DOHH2 (cell line): Measurements from ENCODE around the gene GMDS.

ENCODE experiments used
- H3F3A ChIP-seq: fragments of 200-600 bp; sonication (generic), shearing (Covaris generic); 2 replicates; pipeline ENCODE4 v1.6.0; 2016; ENCODE audit warnings: antibody characterized with exemption, mild to moderate bottlenecking; ENCODE audit not compliant: control insufficient read depth, insufficient read depth
- H3K27ac ChIP-seq: fragments of 200-600 bp; sonication (generic); 2 replicates; pipeline ENCODE4 v1.5.1; 2014; ENCODE audit warnings: low read depth, mild to moderate bottlenecking, low read length, moderate library complexity
- H3K27me3 ChIP-seq: fragments of 200-600 bp; sonication (generic); 2 replicates; pipeline ENCODE4 v1.6.1; 2014; ENCODE audit warnings: mild to moderate bottlenecking, low read length, mixed read lengths; ENCODE audit not compliant: control insufficient read depth
- H3K36me3 ChIP-seq: fragments of 200-600 bp; sonication (generic); 2 replicates; pipeline ENCODE4 v1.6.1; 2014; ENCODE audit warnings: mild to moderate bottlenecking, low read length, moderate library complexity, mixed read lengths; ENCODE audit not compliant: control insufficient read depth
- H3K4me1 ChIP-seq: fragments of 200-600 bp; sonication (generic); 2 replicates; pipeline ENCODE4 v1.6.1; 2014; ENCODE audit warnings: mild to moderate bottlenecking, low read length, mixed read lengths; ENCODE audit not compliant: control insufficient read depth
- H3K4me2 ChIP-seq: fragments of 200-600 bp; sonication (generic); 2 replicates; pipeline ENCODE4 v1.6.0; 2014; ENCODE audit warnings: mild to moderate bottlenecking, low read length, moderate library complexity
- H3K4me3 ChIP-seq: fragments of 200-600 bp; sonication (generic); 2 replicates; pipeline ENCODE4 v1.5.1; 2014; ENCODE audit warnings: mild to moderate bottlenecking, low read length, mixed read lengths
- H3K79me2 ChIP-seq: fragments of 200-600 bp; sonication (generic); 2 replicates; pipeline ENCODE4 v1.6.1; 2014; ENCODE audit warnings: mild to moderate bottlenecking, low read length, mixed read lengths; ENCODE audit not compliant: control insufficient read depth
- H3K9me2 ChIP-seq: fragments of 200-600 bp; sonication (generic); replicated peaks from 2 replicates; pipeline ENCODE4 v1.6.1; 2014; ENCODE audit warnings: mild to moderate bottlenecking, low read length, mixed read lengths; ENCODE audit not compliant: control insufficient read depth
- H3K9me3 ChIP-seq: fragments of 200-600 bp; sonication (generic); 2 replicates; pipeline ENCODE4 v1.6.1; 2014; ENCODE audit warnings: antibody characterized with exemption, low read length, mixed read lengths; ENCODE audit not compliant: control insufficient read depth, insufficient read depth
- H4K20me1 ChIP-seq: fragments of 200-600 bp; sonication (generic); 2 replicates; pipeline ENCODE4 v1.6.0; 2014; ENCODE audit warnings: low read depth, mild to moderate bottlenecking, antibody characterized with exemption, low read length, moderate library complexity; ENCODE audit not compliant: control insufficient read depth, insufficient read depth
- CTCF ChIP-seq: fragments of 200-600 bp; sonication (generic); IDR thresholded peaks from one replicate; pipeline ENCODE4 v1.5.1; 2014; ENCODE audit warnings: antibody characterized with exemption, mild to moderate bottlenecking, low read depth, low read length; ENCODE audit not compliant: poor library complexity, severe bottlenecking
- EZH2phosphoT487 ChIP-seq: fragments of 200-600 bp; sonication (generic); IDR thresholded peaks from 2 replicates; pipeline ENCODE4 v1.6.1; 2017; ENCODE audit warnings: borderline replicate concordance, mild to moderate bottlenecking, antibody characterized with exemption, low read length, moderate library complexity, mixed read lengths

The GMDS gene

GRCh38 chr6:1930356-1930755 lies 315.0 kb downstream of the GMDS start:
- Histone ChIP-seq H3K4me1 (no peaks in the 10 kb centered on the region), H3K4me3 (no peak overlapping the region), H3K79me2 (no peaks in the 10 kb centered on the region), H3K27me3 (no peaks in the 10 kb centered on the region), H3K4me2 (no peak overlapping the region), H3F3A (no peaks in the 10 kb centered on the region), H3K9me3 (no peaks in the 10 kb centered on the region; the same call in 1 of the 2 replicates), H3K36me3 (no peaks in the 10 kb centered on the region), H4K20me1 (no peaks in the 10 kb centered on the region), H3K9me2 (no peaks in the 10 kb centered on the region), H3K27ac (no peak overlapping the region)
- TF ChIP-seq CTCF (no peak), EZH2phosphoT487 (no peak)

- H3K4me3 ChIP-seq = no peak overlapping the region
- no peak for TF ChIP-seq EZH2phosphoT487
- no peak for TF ChIP-seq CTCF
- no peak overlapping the region for H3K4me2 ChIP-seq
- no peak overlapping the region for H3K27ac ChIP-seq
- no peaks in the 10 kb centered on the region for H3K27me3 ChIP-seq
- no peaks in the 10 kb centered on the region for H3K4me1 ChIP-seq
- no peaks in the 10 kb centered on the region for H3K36me3 ChIP-seq
- no peaks in the 10 kb centered on the region for H3K79me2 ChIP-seq
- H3F3A ChIP-seq = no peaks in the 10 kb centered on the region
- no peaks in the 10 kb centered on the region for H4K20me1 ChIP-seq
- no peaks in the 10 kb centered on the region for H3K9me2 ChIP-seq
- no peaks in the 10 kb centered on the region; the same call in 1 of the 2 replicates for H3K9me3 ChIP-seq
Measured at GRCh38 chr6:1929931-1930330, 315.5 kb downstream of the GMDS start.

GRCh38 chr6:1925743-1926430 lies 319.5 kb downstream of the GMDS start:
- no peaks in the 10 kb centered on the region for H3K27me3 ChIP-seq
- H3F3A ChIP-seq = no peaks in the 10 kb centered on the region
- no peak overlapping the region for H3K4me2 ChIP-seq
- no peak overlapping the region for H3K27ac ChIP-seq
- no peak for TF ChIP-seq EZH2phosphoT487
- H3K36me3 ChIP-seq = no peaks in the 10 kb centered on the region
- H3K79me2 ChIP-seq = no peaks in the 10 kb centered on the region
- H4K20me1 ChIP-seq = no peaks in the 10 kb centered on the region
- no peak overlapping the region for H3K4me3 ChIP-seq
- H3K9me3 ChIP-seq = no peaks in the 10 kb centered on the region
- no peaks in the 10 kb centered on the region for H3K4me1 ChIP-seq
- H3K9me2 ChIP-seq = no peaks in the 10 kb centered on the region

GRCh38 chr6:1923449-1923848 lies 322.0 kb downstream of the GMDS start:
- Histone ChIP-seq H4K20me1 (no peaks in the 10 kb centered on the region), H3F3A (no peaks in the 10 kb centered on the region), H3K36me3 (no peaks in the 10 kb centered on the region), H3K79me2 (no peaks in the 10 kb centered on the region), H3K27me3 (no peaks in the 10 kb centered on the region), H3K4me2 (no peak overlapping the region), H3K9me3 (no peaks in the 10 kb centered on the region), H3K9me2 (no peaks in the 10 kb centered on the region), H3K27ac (no peak overlapping the region), H3K4me1 (peaks cover 11% of the 10 kb centered on the region), H3K4me3 (no peak overlapping the region)
- TF ChIP-seq CTCF (no peak), EZH2phosphoT487 (no peak)
